ENCODE measurements around the gene KRTAP4-7.
"Not testable (repeated sequence)": the region's sequence is repeated elsewhere in the genome, so short reads cannot be mapped to it uniquely, and the experiment has no call there.

Gene KRTAP4-7

GRCh38 chr17:41105347-41105746 is 21.4 kb downstream of the KRTAP4-7 start, which contains the start of gene KRTAP4-9:
KRTAP4-9 (plus strand) TSS chr17:41105389; CDS start chr17:41105389, 0 bp downstream.
- no CpG with 5 or more reads among the region's 10 CpGs for WGBS (ENCODE audit: extremely low coverage, insufficient coverage, insufficient read length)
- H3K4ac ChIP-seq (ENCODE audit: low read depth, low read length) = not testable (repeated sequence)

GRCh38 chr17:41107941-41108450 is 24.0 kb downstream of the KRTAP4-7 start:
- Histone ChIP-seq H4K91ac (ENCODE audit: low read depth, low read length) (no peak overlapping the region), H3K23ac (ENCODE audit: low read length) (no peak overlapping the region), H3K79me1 (ENCODE audit: low read length) (no peaks in the 10 kb centered on the region), H3K4me2 (ENCODE audit: low read length) (no peak overlapping the region), H3K36me3 (ENCODE audit: control insufficient read depth in 1 of 2, insufficient read depth in 2 of 2, low read length in 2 of 2) (no peaks in the 10 kb centered on the region), H2AFZ (ENCODE audit: insufficient read depth, low read length, poor library complexity) (no peak overlapping the region), H2AK5ac (ENCODE audit: low read length) (no peak overlapping the region), H2BK12ac (ENCODE audit: low read length) (no peak overlapping the region), H3K27me3 (ENCODE audit: insufficient read depth, low read length) (no peaks in the 10 kb centered on the region), H4K12ac (ENCODE audit: low read depth, low read length) (no peak overlapping the region), H4K8ac (ENCODE audit: low read depth, low read length) (no peak overlapping the region), H2BK5ac (ENCODE audit: low read depth, low read length, poor library complexity) (no peak overlapping the region), H3K18ac (ENCODE audit: low read length) (no peak overlapping the region), H3K4me1 (ENCODE audit: control insufficient read depth in 1 of 2, insufficient read depth in 2 of 2, low read length in 2 of 2) (no peaks in the 10 kb centered on the region), H3K4me3 (ENCODE audit: low read depth, low read length) (no peak overlapping the region), H3K4ac (ENCODE audit: low read depth, low read length) (no peak overlapping the region), H3K9ac (ENCODE audit: low read length) (no peak overlapping the region), H3K79me2 (ENCODE audit: control insufficient read depth, insufficient read depth, low read length, poor library complexity) (no peaks in the 10 kb centered on the region), H2BK120ac (ENCODE audit: insufficient read depth, low read length, poor library complexity) (no peak overlapping the region), H3K14ac (ENCODE audit: low read length) (no peak overlapping the region), H3K27ac (ENCODE audit: low read depth, low read length) (no peak overlapping the region), H3K9me3 (ENCODE audit: insufficient read depth, low read depth, low read length) (no peaks in the 10 kb centered on the region)
- no CpG with 5 or more reads among the region's 1 CpG for WGBS (ENCODE audit: extremely low coverage, insufficient coverage, insufficient read length)
- DNase-seq = no peak

More at GRCh38 chr17:41105347-41105746, 21.4 kb downstream of the KRTAP4-7 start, which contains the start of gene KRTAP4-9:
- H2BK120ac ChIP-seq (ENCODE audit: insufficient read depth, low read length, poor library complexity); H2BK5ac ChIP-seq (ENCODE audit: low read depth, low read length, poor library complexity); H3K27ac ChIP-seq (ENCODE audit: low read depth, low read length); H4K91ac ChIP-seq (ENCODE audit: low read depth, low read length); H4K8ac ChIP-seq (ENCODE audit: low read depth, low read length); H3K4me2 ChIP-seq (ENCODE audit: low read length); H2AK5ac ChIP-seq (ENCODE audit: low read length); H4K12ac ChIP-seq (ENCODE audit: low read depth, low read length); H3K14ac ChIP-seq (ENCODE audit: low read length); H3K27me3 ChIP-seq (ENCODE audit: insufficient read depth, low read length); H3K18ac ChIP-seq (ENCODE audit: low read length); H3K36me3 ChIP-seq (ENCODE audit: control insufficient read depth in 1 of 2, insufficient read depth in 2 of 2, low read length in 2 of 2); H3K9ac ChIP-seq (ENCODE audit: low read length); DNase-seq; H3K79me2 ChIP-seq (ENCODE audit: control insufficient read depth, insufficient read depth, low read length, poor library complexity); H2BK12ac ChIP-seq (ENCODE audit: low read length); H3K79me1 ChIP-seq (ENCODE audit: low read length); H3K4me3 ChIP-seq (ENCODE audit: low read depth, low read length); H3K23ac ChIP-seq (ENCODE audit: low read length); H2AFZ ChIP-seq (ENCODE audit: insufficient read depth, low read length, poor library complexity); H3K4me1 ChIP-seq (ENCODE audit: control insufficient read depth in 1 of 2, insufficient read depth in 2 of 2, low read length in 2 of 2); H3K9me3 ChIP-seq (ENCODE audit: insufficient read depth, low read depth, low read length): not testable (repeated sequence)

- not testable (repeated sequence) for H2BK120ac ChIP-seq (ENCODE audit: insufficient read depth, low read length, poor library complexity); H3K23ac ChIP-seq (ENCODE audit: low read length); H3K4me3 ChIP-seq (ENCODE audit: low read depth, low read length); H3K9ac ChIP-seq (ENCODE audit: low read length); H4K91ac ChIP-seq (ENCODE audit: low read depth, low read length); H3K4me2 ChIP-seq (ENCODE audit: low read length); H3K36me3 ChIP-seq (ENCODE audit: control insufficient read depth in 1 of 2, insufficient read depth in 2 of 2, low read length in 2 of 2); H3K9me3 ChIP-seq (ENCODE audit: insufficient read depth, low read depth, low read length); H2BK12ac ChIP-seq (ENCODE audit: low read length); H3K79me1 ChIP-seq (ENCODE audit: low read length); H4K12ac ChIP-seq (ENCODE audit: low read depth, low read length); H3K79me2 ChIP-seq (ENCODE audit: control insufficient read depth, insufficient read depth, low read length, poor library complexity); DNase-seq; H4K8ac ChIP-seq (ENCODE audit: low read depth, low read length); H3K4ac ChIP-seq (ENCODE audit: low read depth, low read length); H3K18ac ChIP-seq (ENCODE audit: low read length); H2AK5ac ChIP-seq (ENCODE audit: low read length); H2AFZ ChIP-seq (ENCODE audit: insufficient read depth, low read length, poor library complexity); H3K4me1 ChIP-seq (ENCODE audit: control insufficient read depth in 1 of 2, insufficient read depth in 2 of 2, low read length in 2 of 2); H3K27ac ChIP-seq (ENCODE audit: low read depth, low read length); H3K14ac ChIP-seq (ENCODE audit: low read length); H2BK5ac ChIP-seq (ENCODE audit: low read depth, low read length, poor library complexity); H3K27me3 ChIP-seq (ENCODE audit: insufficient read depth, low read length)
- no CpG with 5 or more reads among the region's 1 CpG for WGBS (ENCODE audit: extremely low coverage, insufficient coverage, insufficient read length)
These were observed 24.9 kb downstream of the KRTAP4-7 start for GRCh38 chr17:41108728-41109386.

GRCh38 chr17:41111151-41111885 is 27.4 kb downstream of the KRTAP4-7 start:
- no peak overlapping the region for H3K23ac ChIP-seq (ENCODE audit: low read length)
- H2BK120ac ChIP-seq (ENCODE audit: insufficient read depth, low read length, poor library complexity) = no peak overlapping the region
- H3K4me2 ChIP-seq (ENCODE audit: low read length) = no peak overlapping the region
- no peak overlapping the region for H2AFZ ChIP-seq (ENCODE audit: insufficient read depth, low read length, poor library complexity)
- no CpG with 5 or more reads among the region's 2 CpGs for WGBS (ENCODE audit: extremely low coverage, insufficient coverage, insufficient read length)
- H3K4me3 ChIP-seq (ENCODE audit: low read depth, low read length) = no peak overlapping the region
- H4K8ac ChIP-seq (ENCODE audit: low read depth, low read length) = no peak overlapping the region
- H3K9me3 ChIP-seq (ENCODE audit: insufficient read depth, low read depth, low read length) = peaks cover 4% of the 10 kb centered on the region
- H4K91ac ChIP-seq (ENCODE audit: low read depth, low read length) = no peak overlapping the region
- H3K27me3 ChIP-seq (ENCODE audit: insufficient read depth, low read length) = no peaks in the 10 kb centered on the region
- no peaks in the 10 kb centered on the region for H3K79me1 ChIP-seq (ENCODE audit: low read length)
- H3K14ac ChIP-seq (ENCODE audit: low read length) = no peak overlapping the region
- H2BK12ac ChIP-seq (ENCODE audit: low read length) = no peak overlapping the region
- H3K4me1 ChIP-seq (ENCODE audit: control insufficient read depth in 1 of 2, insufficient read depth in 2 of 2, low read length in 2 of 2) = no peaks in the 10 kb centered on the region
- DNase-seq = no peak
- H4K12ac ChIP-seq (ENCODE audit: low read depth, low read length) = no peak overlapping the region
- no peak overlapping the region for H3K9ac ChIP-seq (ENCODE audit: low read length)
- H3K79me2 ChIP-seq (ENCODE audit: control insufficient read depth, insufficient read depth, low read length, poor library complexity) = no peaks in the 10 kb centered on the region
- no peak overlapping the region for H2BK5ac ChIP-seq (ENCODE audit: low read depth, low read length, poor library complexity)
- no peak overlapping the region for H3K18ac ChIP-seq (ENCODE audit: low read length)
- no peak overlapping the region for H3K4ac ChIP-seq (ENCODE audit: low read depth, low read length)
- H3K36me3 ChIP-seq (ENCODE audit: control insufficient read depth in 1 of 2, insufficient read depth in 2 of 2, low read length in 2 of 2) = no peaks in the 10 kb centered on the region
- no peak overlapping the region for H2AK5ac ChIP-seq (ENCODE audit: low read length)
- H3K27ac ChIP-seq (ENCODE audit: low read depth, low read length) = no peak overlapping the region
